Hindlimb muscle (tissue), 1 donor: ENCODE results near the gene ZNF219. TPM values are rescaled to one million over a fixed set of nuclear protein-coding genes. Genes with fewer than 3 reads are reported as not detected.
"Not testable (repeated sequence)": the region's sequence is repeated elsewhere in the genome, so short reads cannot be mapped to it uniquely, and the experiment has no call there.

Experiments
- DNase-seq: peaks from one replicate; pipeline ENCODE4 v3.0.0-alpha.2; 2013
- polyA plus RNA-seq: library from polyadenylated mRNA; unstranded; fragments of 120-200 nt; gene quantifications from one replicate; pipeline ENCODE4 v1.2.1, GENCODE V29; 2013; ENCODE audit not compliant: insufficient read length

ZNF219 gene
- polyA plus RNA-seq, 1 donor, result 18.4 TPM

- DNase-seq, result no peak
These were observed 56.6 kb downstream of the ZNF219 start, which contains the start of gene RNASE7 for GRCh38 chr14:21041676-21042433. Gene RNASE7, plus strand, starts transcription at chr14:21042362. Its CDS starts 631 bp downstream, at chr14:21042993.

DNA sequence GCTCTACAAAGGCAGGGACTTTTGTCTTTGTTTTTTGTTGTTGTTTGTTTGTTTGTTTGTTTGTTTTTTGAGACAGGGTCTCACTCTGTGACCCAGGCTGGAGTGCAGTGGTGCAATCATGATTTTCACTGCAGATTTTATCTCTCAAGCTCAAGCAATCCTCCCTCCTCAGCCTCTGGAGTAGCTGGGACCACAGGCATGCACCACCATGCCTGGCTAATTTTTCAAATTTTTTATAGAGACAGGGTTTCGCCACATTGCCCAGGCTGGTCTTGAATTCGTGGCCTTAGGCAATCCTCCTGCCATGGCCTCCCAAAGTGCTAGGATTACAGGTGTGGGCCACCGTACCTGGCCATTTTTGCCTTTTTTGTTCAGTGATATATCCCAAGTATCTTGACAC lies 57.5 kb downstream of the ZNF219 start:
- not testable (repeated sequence) for DNase-seq

- DNase-seq, result no peak
These were observed 58.0 kb downstream of the ZNF219 start for GRCh38 chr14:21040370-21040925.

Other genes with a start within 250 kb of the ZNF219 start
- gene RNASE3, start 207.3 kb downstream of the ZNF219 start, polyA plus RNA-seq, result 0.27 TPM
- 0.35 TPM for gene RNASE2, start 143.2 kb downstream of the ZNF219 start, polyA plus RNA-seq
- 47.7 TPM for gene METTL17, start 108.7 kb downstream of the ZNF219 start, polyA plus RNA-seq
- gene SLC39A2, start 99.4 kb downstream of the ZNF219 start, polyA plus RNA-seq, result not detected
- 184 TPM for gene NDRG2, start 73.6 kb downstream of the ZNF219 start, polyA plus RNA-seq
- 0.72 TPM for gene TPPP2, start 68.4 kb downstream of the ZNF219 start, polyA plus RNA-seq
- gene RNASE13, start 63.8 kb downstream of the ZNF219 start, polyA plus RNA-seq, result 0.21 TPM
- 0.14 TPM for gene RNASE7, start 56.3 kb downstream of the ZNF219 start, polyA plus RNA-seq
- gene RNASE8, start 40.8 kb downstream of the ZNF219 start, polyA plus RNA-seq, result not detected
- 65.6 TPM for gene ARHGEF40, start 28.4 kb downstream of the ZNF219 start, polyA plus RNA-seq
- gene TMEM253, start 2.4 kb upstream of the ZNF219 start, polyA plus RNA-seq, result 0.62 TPM
- 0.03 TPM for gene OR5AU1, start 57.4 kb upstream of the ZNF219 start, polyA plus RNA-seq
- gene HNRNPC, start 170.8 kb upstream of the ZNF219 start, polyA plus RNA-seq, result 398 TPM
- 1.2 TPM for gene RPGRIP1, start 181.4 kb upstream of the ZNF219 start, polyA plus RNA-seq